DND-41 (cell line): ENCODE data around the gene SERBP1.

Source experiments
- ATAC-seq: fragments of 200-7000 bp; cut with Tn5 transposase; 3 replicates; pipeline ENCODE4 v1.9.1; 2021; ENCODE audit warnings: low read depth; ENCODE audit not compliant: insufficient read depth
- DNase-seq: peaks from one replicate; pipeline ENCODE4 v3.0.0-alpha.2; 2020
- H2AFZ ChIP-seq: 2 replicates; pipeline ENCODE4 v1.6.0; 2012; ENCODE audit warnings: low read depth, low read length
- H3K27ac ChIP-seq: 2 replicates; pipeline ENCODE4 v1.5.1; 2012; ENCODE audit warnings: low read length, inconsistent platforms
- H3K27me3 ChIP-seq: fragments of 200-600 bp; sonication (generic); 2 replicates; pipeline ENCODE4 v1.6.0; 2012; ENCODE audit warnings: low read length, mild to moderate bottlenecking, inconsistent platforms; ENCODE audit not compliant: insufficient read depth, poor library complexity
- H3K36me3 ChIP-seq: 2 replicates; pipeline ENCODE4 v1.5.1; 2012; ENCODE audit warnings: low read length, inconsistent platforms; ENCODE audit not compliant: insufficient read depth
- H3K4me1 ChIP-seq: 2 replicates; pipeline ENCODE4 v1.5.1; 2012; ENCODE audit warnings: mild to moderate bottlenecking, low read length; ENCODE audit not compliant: insufficient read depth
- H3K4me2 ChIP-seq: 2 replicates; pipeline ENCODE4 v1.6.0; 2012; ENCODE audit warnings: mild to moderate bottlenecking, moderate library complexity, low read length, inconsistent platforms; ENCODE audit not compliant: insufficient read depth
- H3K4me3 ChIP-seq, 2 experiments: fragments of 200-600 bp in 1 of 2; shearing (Covaris generic) in 1 of 2; 2 replicates each; pipeline ENCODE4 v1.5.1; 2012 to 2016; ENCODE audit warnings: inconsistent platforms in 2 of 2, low read length in 2 of 2, mild to moderate bottlenecking in 2 of 2, low read depth in 1 of 2, moderate library complexity in 1 of 2
- H3K79me2 ChIP-seq: 2 replicates; pipeline ENCODE4 v1.6.0; 2012; ENCODE audit warnings: low read length, inconsistent platforms; ENCODE audit not compliant: insufficient read depth
- H3K9ac ChIP-seq: 2 replicates; pipeline ENCODE4 v1.6.0; 2012; ENCODE audit warnings: low read depth, mild to moderate bottlenecking, inconsistent platforms, low read length, moderate library complexity
- H3K9me3 ChIP-seq: 2 replicates; pipeline ENCODE4 v1.5.1; 2012; ENCODE audit warnings: low read length, moderate library complexity, mild to moderate bottlenecking, inconsistent platforms; ENCODE audit not compliant: insufficient read depth, severe bottlenecking
- H4K20me1 ChIP-seq: 2 replicates; pipeline ENCODE4 v1.6.0; 2012; ENCODE audit warnings: low read length; ENCODE audit not compliant: insufficient read depth
- CTCF ChIP-seq: IDR thresholded peaks from 2 replicates; pipeline ENCODE4 v1.5.1; 2012; ENCODE audit warnings: borderline replicate concordance, low read length, moderate library complexity, mild to moderate bottlenecking; ENCODE audit not compliant: poor library complexity, severe bottlenecking; ENCODE audit errors: extremely low read depth
- EZH2 ChIP-seq: IDR thresholded peaks from 3 replicates; pipeline ENCODE4 v1.6.1; 2012; ENCODE audit warnings: borderline replicate concordance, low read depth, mild to moderate bottlenecking, moderate library complexity, low read length, inconsistent platforms; ENCODE audit not compliant: severe bottlenecking

SERBP1 gene

GRCh38 chr1:67382292-67382691 is 47.9 kb downstream of the SERBP1 start:
- Histone ChIP-seq H3K27me3 (no peaks in the 10 kb centered on the region), H3K4me3 (no peak overlapping the region), H3K9ac (no peak overlapping the region), H3K9me3 (peaks cover 21% of the 10 kb centered on the region), H3K4me2 (no peak overlapping the region), H3K36me3 (no peaks in the 10 kb centered on the region), H4K20me1 (no peaks in the 10 kb centered on the region), H3K27ac (no peak overlapping the region), H3K4me1 (no peaks in the 10 kb centered on the region), H3K79me2 (no peaks in the 10 kb centered on the region), H2AFZ (no peak overlapping the region)
- DNase-seq (no peak), ATAC-seq (no peak)
- no peak for TF ChIP-seq CTCF

GRCh38 chr1:67381154-67381553 is 49.0 kb downstream of the SERBP1 start:
- ATAC-seq (no peak), DNase-seq (no peak)
- no peak overlapping the region for H3K27ac ChIP-seq
- H3K9ac ChIP-seq = no peak overlapping the region
- H3K27me3 ChIP-seq = no peaks in the 10 kb centered on the region
- TF ChIP-seq EZH2 = no peak
- no peak for TF ChIP-seq CTCF
- H2AFZ ChIP-seq = no peak overlapping the region
- H3K4me1 ChIP-seq = no peaks in the 10 kb centered on the region
- H3K4me2 ChIP-seq = no peak overlapping the region
- no peaks in the 10 kb centered on the region for H4K20me1 ChIP-seq
- H3K36me3 ChIP-seq = no peaks in the 10 kb centered on the region
- H3K4me3 ChIP-seq = no peak overlapping the region
- H3K9me3 ChIP-seq = peaks cover 21% of the 10 kb centered on the region
- H3K79me2 ChIP-seq = no peaks in the 10 kb centered on the region

GRCh38 chr1:67377253-67377652 is 52.9 kb downstream of the SERBP1 start:
- Histone ChIP-seq H3K4me2 (no peak overlapping the region), H3K9me3 (no peaks in the 10 kb centered on the region), H4K20me1 (no peaks in the 10 kb centered on the region), H3K36me3 (no peaks in the 10 kb centered on the region), H3K9ac (no peak overlapping the region), H3K27ac (no peak overlapping the region), H2AFZ (no peak overlapping the region), H3K79me2 (no peaks in the 10 kb centered on the region), H3K4me3 (no peak overlapping the region), H3K4me1 (no peaks in the 10 kb centered on the region), H3K27me3 (no peaks in the 10 kb centered on the region)
- DNase-seq (no peak), ATAC-seq (no peak)
- no peak for TF ChIP-seq CTCF

GRCh38 chr1:67376381-67376780 is 53.8 kb downstream of the SERBP1 start:
- Histone ChIP-seq H3K79me2 (no peaks in the 10 kb centered on the region), H3K27ac (no peak overlapping the region), H3K9ac (no peak overlapping the region), H2AFZ (no peak overlapping the region), H3K4me1 (no peaks in the 10 kb centered on the region), H3K9me3 (no peaks in the 10 kb centered on the region), H3K4me2 (no peak overlapping the region), H3K27me3 (no peaks in the 10 kb centered on the region), H4K20me1 (no peaks in the 10 kb centered on the region), H3K36me3 (no peaks in the 10 kb centered on the region), H3K4me3 (no peak overlapping the region)
- DNase-seq = no peak
- TF ChIP-seq CTCF (no peak), EZH2 (no peak)
- ATAC-seq = no peak
